Measurements from ENCODE around the gene TRMT61A.

Gene TRMT61A

GRCh38 chr14:103548463-103549351, 19.7 kb downstream of the TRMT61A start:
- no peak for DNase-seq (ENCODE audit: low spot score)

GRCh38 chr14:103549361-103550311, 20.6 kb downstream of the TRMT61A start:
- no peak for DNase-seq (ENCODE audit: low spot score)

GRCh38 chr14:103550451-103551337, 21.7 kb downstream of the TRMT61A start:
- DNase-seq (ENCODE audit: low spot score) = no peak

- no peak for DNase-seq (ENCODE audit: low spot score)
These were observed 22.4 kb downstream of the TRMT61A start for GRCh38 chr14:103551338-103551762.

- DNase-seq (ENCODE audit: low spot score) = peak; percentile 44
These were observed 23.2 kb downstream of the TRMT61A start for GRCh38 chr14:103552011-103552845.

- DNase-seq (ENCODE audit: low spot score) = no peak
These were observed 23.8 kb downstream of the TRMT61A start for GRCh38 chr14:103552846-103553210.

- no peak for DNase-seq (ENCODE audit: low spot score)
These were observed 26.8 kb downstream of the TRMT61A start for GRCh38 chr14:103555559-103556337.

GRCh38 chr14:103556946-103557758, 28.2 kb downstream of the TRMT61A start:
- DNase-seq (ENCODE audit: low spot score) = no peak

GRCh38 chr14:103558071-103558882, 29.3 kb downstream of the TRMT61A start:
- no peak for DNase-seq (ENCODE audit: low spot score)

GRCh38 chr14:103559766-103560165, 30.8 kb downstream of the TRMT61A start:
- no peak for DNase-seq (ENCODE audit: low spot score)

GRCh38 chr14:103560691-103561090, 31.7 kb downstream of the TRMT61A start:
- DNase-seq (ENCODE audit: low spot score) = no peak

GRCh38 chr14:103561381-103562178, 32.6 kb downstream of the TRMT61A start:
- peak; percentile 75 for DNase-seq (ENCODE audit: low spot score)

- DNase-seq (ENCODE audit: low spot score) = peak; percentile 61
These were observed 33.1 kb downstream of the TRMT61A start for GRCh38 chr14:103562179-103562428.

- DNase-seq (ENCODE audit: low spot score) = peak; percentile 92
These were observed 33.6 kb downstream of the TRMT61A start, which contains the start of the genes BAG5 and COA8 for GRCh38 chr14:103562429-103563225. Gene BAG5 (minus strand): TSS chr14:103562657. CDS start chr14:103561164, 1,493 bp downstream. Gene COA8 (plus strand): TSS chr14:103562960. CDS start chr14:103563002, 42 bp downstream.

- DNase-seq (ENCODE audit: low spot score) = no peak
These were observed 34.2 kb downstream of the TRMT61A start for GRCh38 chr14:103563226-103563620.

- DNase-seq (ENCODE audit: low spot score) = no peak
These were observed 35.0 kb downstream of the TRMT61A start for GRCh38 chr14:103563844-103564505.
